OCI-LY7 (cell line): ENCODE results near the gene ARMH4. TPM values are rescaled to one million over a fixed set of nuclear protein-coding genes. Genes with fewer than 3 reads are reported as not detected.

Experiments used
- BruUV-seq: library from RNA; stranded (reverse); fragments of 400-500 nt; replicated peaks from 2 replicates; lab custom pipeline; 2021; lab: Mats Ljungman, UMichigan
- CTCF ChIA-PET: fragments of 300-600 bp; sonication (Branson Sonifier 250); formaldehyde crosslinking; loops from one replicate; lab custom pipeline; 2022; ENCODE audit warnings: antibody characterized with exemption; ENCODE audit not compliant: unreplicated experiment; lab: Charles Lee
- POLR2A ChIA-PET: fragments of 300-600 bp; sonication (Branson Sonifier 250); formaldehyde crosslinking; loops from one replicate; lab custom pipeline; 2022; ENCODE audit warnings: antibody characterized with exemption; lab: Charles Lee
- DNase-seq: peaks from one replicate; pipeline ENCODE4 v3.0.0-alpha.2; 2015; ENCODE audit warnings: low spot score
- H2AFZ ChIP-seq: fragments of 200-600 bp; sonication (generic), shearing (Covaris generic); 2 replicates; pipeline ENCODE4 v1.6.1; 2014; ENCODE audit warnings: mild to moderate bottlenecking, antibody characterized with exemption, low read length, moderate library complexity
- H3K27ac ChIP-seq: fragments of 200-600 bp; sonication (generic); 2 replicates; pipeline ENCODE4 v1.5.1; 2014; ENCODE audit warnings: mixed run types, low read depth, mild to moderate bottlenecking, moderate library complexity, low read length, inconsistent platforms; ENCODE audit not compliant: poor library complexity, severe bottlenecking
- H3K36me3 ChIP-seq: fragments of 200-600 bp; sonication (generic); 2 replicates; pipeline ENCODE4 v1.6.1; 2014; ENCODE audit warnings: mild to moderate bottlenecking, antibody characterized with exemption, low read length, moderate library complexity, mixed read lengths; ENCODE audit not compliant: insufficient read depth
- H3K4me1 ChIP-seq: fragments of 200-600 bp; sonication (generic); 2 replicates; pipeline ENCODE4 v1.5.1; 2014; ENCODE audit warnings: mild to moderate bottlenecking, low read length; ENCODE audit not compliant: insufficient read depth, poor library complexity, severe bottlenecking
- H3K4me2 ChIP-seq: fragments of 200-600 bp; sonication (generic); 2 replicates; pipeline ENCODE4 v1.6.1; 2014; ENCODE audit warnings: mild to moderate bottlenecking, low read length
- H3K4me3 ChIP-seq: fragments of 200-600 bp; sonication (generic); 2 replicates; pipeline ENCODE4 v1.5.1; 2014; ENCODE audit warnings: mild to moderate bottlenecking, low read depth, low read length; ENCODE audit not compliant: poor library complexity, severe bottlenecking
- H3K79me2 ChIP-seq: fragments of 200-600 bp; sonication (generic); 2 replicates; pipeline ENCODE4 v1.6.1; 2016; ENCODE audit warnings: low read depth, mild to moderate bottlenecking, low read length, moderate library complexity, mixed read lengths; ENCODE audit not compliant: insufficient read depth
- H3K9me2 ChIP-seq: fragments of 200-600 bp; sonication (generic); 2 replicates; pipeline ENCODE4 v1.6.1; 2016; ENCODE audit warnings: mild to moderate bottlenecking, low read length, mixed read lengths; ENCODE audit not compliant: insufficient read depth
- H3K9me3 ChIP-seq: fragments of 200-600 bp; sonication (generic); 2 replicates; pipeline ENCODE4 v1.6.1; 2014; ENCODE audit warnings: mild to moderate bottlenecking, mixed run types, low read length, mixed read lengths
- H4K20me1 ChIP-seq: fragments of 200-600 bp; sonication (generic); 2 replicates; pipeline ENCODE4 v1.6.1; 2014; ENCODE audit warnings: mild to moderate bottlenecking, antibody characterized with exemption, low read length, moderate library complexity, mixed read lengths; ENCODE audit not compliant: insufficient read depth
- CTCF ChIP-seq: fragments of 200-600 bp; sonication (generic); conservative IDR thresholded peaks from 2 replicates; pipeline ENCODE4 v1.5.1; 2014; ENCODE audit warnings: mild to moderate bottlenecking, antibody characterized with exemption, low read length, moderate library complexity, mixed read lengths
- EZH2phosphoT487 ChIP-seq: fragments of 200-600 bp; sonication (generic); IDR thresholded peaks from 2 replicates; pipeline ENCODE4 v1.6.1; 2018; ENCODE audit warnings: low read depth, borderline replicate concordance, mild to moderate bottlenecking, mixed run types, antibody characterized with exemption, low read length, moderate library complexity, mixed read lengths
- intact Hi-C: fragments of 100-400 bp; cut with micrococcal nuclease; formaldehyde crosslinking; loops from one replicate; pipeline ENCODE4 v1.10.0; 2022; ENCODE audit not compliant: unreplicated experiment
- total RNA-seq, 2 experiments: library from RNA; depleted of rRNA in 1 of 2; stranded (reverse); fragments of >200 nt in 1 of 2; shearing (Covaris generic) in 1 of 2; gene quantifications; 2 replicates each; pipeline ENCODE4 v1.2.3, GENCODE V29; 2014 to 2022

The ARMH4 gene
- total RNA-seq, 2 experiments from 2014 or later = 0.25 TPM; not detected in 1

- Histone ChIP-seq H3K4me2 (no peak overlapping the region), H2AFZ (no peak overlapping the region), H3K79me2 (no peaks in the 10 kb centered on the region), H3K9me3 (no peaks in the 10 kb centered on the region), H4K20me1 (no peaks in the 10 kb centered on the region), H3K4me1 (no peaks in the 10 kb centered on the region), H3K9me2 (no peaks in the 10 kb centered on the region), H3K4me3 (no peak overlapping the region), H3K27ac (no peak overlapping the region), H3K36me3 (no peaks in the 10 kb centered on the region)
- no peak for TF ChIP-seq CTCF
- intact Hi-C loops = no loop called here
- no peak for DNase-seq
- POLR2A ChIA-PET = interaction anchor here (0.6 kb wide), 1 partner anchor 8 kb away, joined by 3 read pairs; no protein-coding TSS in a partner anchor
- BruUV-seq = no TSS peak
- CTCF ChIA-PET = no interaction called here
Observed at GRCh38 chr14:57982804-57983634, 169.0 kb downstream of the ARMH4 start.

- no TSS peak for BruUV-seq
- H4K20me1 ChIP-seq = no peaks in the 10 kb centered on the region
- intact Hi-C loops = no loop called here
- H3K4me1 ChIP-seq = no peaks in the 10 kb centered on the region
- H3K9me3 ChIP-seq = no peaks in the 10 kb centered on the region
- TF ChIP-seq EZH2phosphoT487 = no peak
- TF ChIP-seq CTCF = no peak
- ChIA-PET CTCF (no interaction called here), POLR2A (interaction anchor here (0.6 to 0.7 kb wide), 4 partner anchors 7 to 667 kb away, joined by 3 to 4 read pairs (median 3); no protein-coding TSS in a partner anchor)
- DNase-seq = no peak
- H3K4me3 ChIP-seq = no peak overlapping the region
- H3K36me3 ChIP-seq = no peaks in the 10 kb centered on the region
- H3K4me2 ChIP-seq = no peak overlapping the region
- H2AFZ ChIP-seq = no peak overlapping the region
- no peaks in the 10 kb centered on the region for H3K79me2 ChIP-seq
- H3K9me2 ChIP-seq = no peaks in the 10 kb centered on the region
- H3K27ac ChIP-seq = no peak overlapping the region
Observed at GRCh38 chr14:57981817-57982560, 170.0 kb downstream of the ARMH4 start.
